Osteoblast (primary cell): Measurements from ENCODE around the gene LYSMD3. TPM values are rescaled to one million over a fixed set of nuclear protein-coding genes. Genes with fewer than 3 reads are reported as not detected.
A peak's percentile ranks its signal among the peaks of the same experiment; 100 is the strongest.

Experiments
- DNase-seq: peaks from one replicate; pipeline ENCODE4 v3.0.0; 2011; ENCODE audit warnings: low spot score, mixed read lengths; ENCODE audit not compliant: insufficient read length; ENCODE audit errors: missing footprints
- H2AFZ ChIP-seq: 2 replicates; pipeline ENCODE4 v1.6.0; 2011; ENCODE audit warnings: mild to moderate bottlenecking, low read length
- H3K27ac ChIP-seq: 2 replicates; pipeline ENCODE4 v1.5.1; 2011; ENCODE audit warnings: mild to moderate bottlenecking, low read depth, low read length, moderate library complexity
- H3K27me3 ChIP-seq: 2 replicates; pipeline ENCODE4 v1.6.0; 2012; ENCODE audit warnings: mild to moderate bottlenecking, control low read depth, inconsistent platforms, low read length, moderate library complexity; ENCODE audit not compliant: insufficient read depth
- H3K36me3 ChIP-seq: 2 replicates; pipeline ENCODE4 v1.5.1; 2011; ENCODE audit warnings: mild to moderate bottlenecking, low read length, control low read depth, moderate library complexity; ENCODE audit not compliant: insufficient read depth
- H3K4me1 ChIP-seq: 2 replicates; pipeline ENCODE4 v1.5.1; 2011; ENCODE audit warnings: mild to moderate bottlenecking, low read length, control low read depth, moderate library complexity; ENCODE audit not compliant: insufficient read depth
- H3K4me2 ChIP-seq: 2 replicates; pipeline ENCODE4 v1.6.0; 2011; ENCODE audit warnings: mild to moderate bottlenecking, low read length; ENCODE audit not compliant: insufficient read depth
- H3K4me3 ChIP-seq: fragments of 200-600 bp; sonication (generic); 3 replicates; pipeline ENCODE4 v1.5.1; 2012; ENCODE audit warnings: mild to moderate bottlenecking, low read length, inconsistent platforms; ENCODE audit not compliant: insufficient read depth
- H3K79me2 ChIP-seq: 2 replicates; pipeline ENCODE4 v1.6.0; 2012; ENCODE audit warnings: mild to moderate bottlenecking, low read length, control low read depth, inconsistent platforms; ENCODE audit not compliant: insufficient read depth
- H3K9me3 ChIP-seq: 2 replicates; pipeline ENCODE4 v1.5.1; 2011; ENCODE audit warnings: low read depth, low read length, control low read depth
- H4K20me1 ChIP-seq: 2 replicates; pipeline ENCODE4 v1.6.0; 2012; ENCODE audit warnings: mild to moderate bottlenecking, low read length, control low read depth; ENCODE audit not compliant: insufficient read depth
- CTCF ChIP-seq: IDR thresholded peaks from 2 replicates; pipeline ENCODE4 v1.5.1; 2011; ENCODE audit warnings: mild to moderate bottlenecking, low read depth, low read length, moderate library complexity; ENCODE audit errors: extremely low read depth
- total RNA-seq: library from RNA; depleted of rRNA; stranded (reverse); fragments of >200 nt; gene quantifications from 2 replicates; pipeline ENCODE4 v1.2.3, GENCODE V29; 2012

Gene LYSMD3
- total RNA-seq, 1 donor: 17.7 TPM

- H3K4me2 ChIP-seq: no peak overlapping the region
- H3K36me3 ChIP-seq: no peaks in the 10 kb centered on the region
- no peaks in the 10 kb centered on the region for H3K4me1 ChIP-seq
- H3K9me3 ChIP-seq: no peaks in the 10 kb centered on the region
- no peaks in the 10 kb centered on the region for H3K79me2 ChIP-seq
- no peak overlapping the region for H3K4me3 ChIP-seq
- no peak for DNase-seq
- no peak for TF ChIP-seq CTCF
- H2AFZ ChIP-seq: no peak overlapping the region
- H3K27ac ChIP-seq: no peak overlapping the region
- H4K20me1 ChIP-seq: no peaks in the 10 kb centered on the region
- peaks cover 31% of the 10 kb centered on the region for H3K27me3 ChIP-seq
Measured at GRCh38 chr5:90562341-90562740, 33.0 kb upstream of the LYSMD3 start.

DNA sequence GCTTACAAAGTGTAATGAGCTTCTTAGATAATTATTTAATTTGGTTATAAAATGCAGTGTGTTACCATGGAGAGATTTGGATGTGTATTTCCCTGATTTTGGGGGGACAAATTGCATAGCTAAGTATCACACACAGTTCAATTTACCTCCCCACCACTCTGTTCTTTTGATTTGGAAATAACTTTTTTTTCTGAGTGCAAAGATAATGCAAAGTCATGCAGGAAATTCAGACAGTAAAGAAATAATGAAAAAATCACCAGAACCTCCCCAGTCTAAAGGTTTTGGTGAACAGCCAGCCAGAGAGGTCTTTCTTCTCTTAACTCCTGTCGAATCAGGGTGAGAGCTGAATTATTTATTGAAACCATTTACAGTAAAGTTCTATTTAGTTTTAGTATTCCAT, 32.4 kb upstream of the LYSMD3 start:
- H3K27ac ChIP-seq: no peak overlapping the region
- no peak overlapping the region for H2AFZ ChIP-seq
- no peak for DNase-seq
- no peak for TF ChIP-seq CTCF
- H3K4me1 ChIP-seq: no peaks in the 10 kb centered on the region
- H3K4me2 ChIP-seq: no peak overlapping the region
- no peaks in the 10 kb centered on the region for H3K36me3 ChIP-seq
- no peak overlapping the region for H3K4me3 ChIP-seq
- peaks cover 36% of the 10 kb centered on the region for H3K27me3 ChIP-seq
- H3K79me2 ChIP-seq: no peaks in the 10 kb centered on the region
- H3K9me3 ChIP-seq: no peaks in the 10 kb centered on the region
- no peaks in the 10 kb centered on the region for H4K20me1 ChIP-seq

DNA sequence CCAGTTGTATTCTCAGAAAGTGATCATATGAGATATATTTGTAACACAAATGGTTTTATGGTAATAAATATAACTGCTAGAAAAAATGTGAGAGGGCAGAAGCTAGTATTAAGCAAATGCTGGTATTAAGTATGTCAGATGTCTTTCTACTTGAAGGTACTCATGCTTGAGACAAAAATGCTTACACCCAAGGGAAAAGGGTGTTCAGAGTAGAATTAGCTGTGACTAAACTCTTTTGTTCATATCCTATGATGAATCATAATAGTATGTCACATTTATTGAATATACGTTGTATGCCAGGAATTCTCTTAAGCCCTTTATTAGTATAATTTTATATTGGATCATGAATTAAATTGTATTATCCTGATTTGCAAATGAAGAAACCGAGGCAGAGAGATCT, 31.4 kb upstream of the LYSMD3 start:
- no peaks in the 10 kb centered on the region for H3K79me2 ChIP-seq
- peaks cover 45% of the 10 kb centered on the region for H3K27me3 ChIP-seq
- no peak overlapping the region for H3K4me3 ChIP-seq
- DNase-seq: no peak
- TF ChIP-seq CTCF: no peak
- no peak overlapping the region for H3K4me2 ChIP-seq
- no peaks in the 10 kb centered on the region for H3K9me3 ChIP-seq
- H3K27ac ChIP-seq: no peak overlapping the region
- no peaks in the 10 kb centered on the region for H3K36me3 ChIP-seq
- no peaks in the 10 kb centered on the region for H3K4me1 ChIP-seq
- H4K20me1 ChIP-seq: no peaks in the 10 kb centered on the region
- no peak overlapping the region for H2AFZ ChIP-seq

DNA sequence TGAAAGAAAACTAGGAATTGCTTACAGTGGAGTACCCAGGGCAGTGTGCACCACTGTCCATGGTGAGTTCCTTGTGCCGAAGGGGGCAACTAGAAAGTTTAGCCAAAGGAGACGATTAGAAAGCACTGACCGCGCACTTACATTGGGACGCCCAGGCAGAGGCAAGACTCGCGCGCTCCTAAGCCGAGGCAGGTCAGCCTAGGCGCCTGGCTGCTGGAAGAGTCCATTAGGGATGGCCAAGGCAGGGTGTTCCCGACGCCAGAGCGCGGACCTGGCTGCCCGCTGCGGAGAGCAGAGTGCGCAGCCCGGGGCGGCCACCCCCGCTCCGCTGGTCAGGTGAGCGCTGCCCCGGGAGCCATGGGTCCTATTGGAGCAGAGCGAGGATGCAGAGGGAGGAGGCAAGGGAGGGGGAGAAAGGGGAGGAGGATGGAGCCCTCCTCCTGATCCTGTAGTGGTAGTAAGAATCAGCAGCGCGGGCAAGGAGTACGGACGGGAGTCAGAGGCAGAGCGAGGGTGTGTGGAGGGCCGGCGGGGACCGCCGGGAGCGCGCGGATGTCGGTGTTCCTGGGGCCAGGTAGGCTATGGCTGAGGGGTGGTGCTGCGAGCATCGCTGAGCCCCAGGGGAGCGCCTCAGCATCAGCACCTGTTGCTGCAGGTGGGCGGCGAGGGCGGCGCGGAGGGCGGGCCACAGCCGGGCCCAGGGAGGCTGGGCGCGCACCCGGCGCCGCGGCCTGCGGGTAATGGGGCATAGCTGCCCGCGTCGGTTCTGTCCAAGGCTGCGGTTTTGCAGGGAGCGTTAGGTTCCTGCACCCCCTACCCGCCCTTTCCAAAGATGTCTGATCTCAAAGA, 29.2 kb upstream of the LYSMD3 start, which contains the start of gene ADGRV1:
TSS of gene ADGRV1 (plus strand) at position 454 of the 849 bp plus-strand sequence. CDS start at position 553, 99 bp downstream.
- H3K36me3 ChIP-seq: no peaks in the 10 kb centered on the region
- no peaks in the 10 kb centered on the region for H3K4me1 ChIP-seq
- peak within 1 kb of the TSS; percentile 59 for H3K4me2 ChIP-seq
- no peak for TF ChIP-seq CTCF
- peak within 1 kb of the TSS; percentile 47 for H3K4me3 ChIP-seq
- H3K27ac ChIP-seq: no peak within 1 kb of the TSS
- no peaks in the 10 kb centered on the region for H4K20me1 ChIP-seq
- no peaks in the 10 kb centered on the region for H3K9me3 ChIP-seq
- H3K27me3 ChIP-seq: peaks cover 43% of the 10 kb centered on the region
- no peak within 1 kb of the TSS for H2AFZ ChIP-seq
- no peaks in the 10 kb centered on the region for H3K79me2 ChIP-seq
- DNase-seq: no peak
